ENCODE results near the gene FOXO3.

DNA sequence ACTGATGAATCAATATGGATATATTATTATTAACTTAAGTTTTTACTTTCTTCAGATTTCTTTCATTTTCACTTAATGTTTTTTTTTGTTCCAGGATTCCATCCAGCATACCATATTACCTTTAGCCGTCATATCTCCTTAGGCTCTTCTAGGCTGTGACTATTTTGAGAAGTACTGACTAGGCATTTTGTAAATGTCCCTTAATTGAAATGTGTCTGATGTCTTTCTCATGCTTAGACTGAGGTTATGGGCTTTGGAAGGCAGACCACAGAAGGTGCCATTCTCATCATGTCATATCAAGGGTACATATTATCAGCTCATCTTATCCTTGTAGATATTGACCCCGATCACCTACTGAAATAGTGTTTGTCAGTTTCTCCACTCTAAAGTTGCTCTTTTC lies 101.3 kb downstream of the FOXO3 start:
- TF ChIP-seq, protein P1, sequence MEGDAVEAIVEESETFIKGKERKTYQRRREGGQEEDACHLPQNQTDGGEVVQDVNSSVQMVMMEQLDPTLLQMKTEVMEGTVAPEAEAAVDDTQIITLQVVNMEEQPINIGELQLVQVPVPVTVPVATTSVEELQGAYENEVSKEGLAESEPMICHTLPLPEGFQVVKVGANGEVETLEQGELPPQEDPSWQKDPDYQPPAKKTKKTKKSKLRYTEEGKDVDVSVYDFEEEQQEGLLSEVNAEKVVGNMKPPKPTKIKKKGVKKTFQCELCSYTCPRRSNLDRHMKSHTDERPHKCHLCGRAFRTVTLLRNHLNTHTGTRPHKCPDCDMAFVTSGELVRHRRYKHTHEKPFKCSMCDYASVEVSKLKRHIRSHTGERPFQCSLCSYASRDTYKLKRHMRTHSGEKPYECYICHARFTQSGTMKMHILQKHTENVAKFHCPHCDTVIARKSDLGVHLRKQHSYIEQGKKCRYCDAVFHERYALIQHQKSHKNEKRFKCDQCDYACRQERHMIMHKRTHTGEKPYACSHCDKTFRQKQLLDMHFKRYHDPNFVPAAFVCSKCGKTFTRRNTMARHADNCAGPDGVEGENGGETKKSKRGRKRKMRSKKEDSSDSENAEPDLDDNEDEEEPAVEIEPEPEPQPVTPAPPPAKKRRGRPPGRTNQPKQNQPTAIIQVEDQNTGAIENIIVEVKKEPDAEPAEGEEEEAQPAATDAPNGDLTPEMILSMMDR (IDR thresholded peaks at IDR 0.05) = no peak
- no peak for TF ChIP-seq POLR2A (IDR thresholded peaks at IDR 0.05)

Measured in uterus (tissue), 2 donors.